Gastrocnemius medialis (tissue), 4 donors: ENCODE data around the gene B3GALT4. TPM values are rescaled to one million over a fixed set of nuclear protein-coding genes. Genes with fewer than 3 reads are reported as not detected.

Source experiments
- ATAC-seq, 2 donors: fragments of 150-250 bp; one replicate each; pipeline ENCODE4 v1.9.1; 2016
- DNase-seq, 2 donors: peaks; one replicate each; pipeline ENCODE4 v3.0.0-alpha.2; 2019
- H3K27ac ChIP-seq, 4 donors: fragments of 200-600 bp; sonication (generic); 1 replicate in 1 of 4; 2 replicates in 3 of 4; pipeline ENCODE4 v1.5.1; 2016 to 2018; ENCODE audit warnings: mild to moderate bottlenecking in 2 of 4, moderate library complexity in 1 of 4
- H3K27me3 ChIP-seq, 3 donors: fragments of 200-600 bp; sonication (generic) in 2 of 3; 1 replicate in 1 of 3; 2 replicates in 2 of 3; pipeline versions ENCODE4 v1.5.1 to v1.6.0; 2016 to 2019; ENCODE audit warnings: mild to moderate bottlenecking in 1 of 3, moderate library complexity in 1 of 3
- H3K36me3 ChIP-seq, 2 donors: fragments of 200-600 bp; sonication (generic) in 1 of 2; one replicate each; pipeline ENCODE4 v1.5.1; 2017 to 2018
- H3K4me1 ChIP-seq, 2 donors: fragments of 200-600 bp; sonication (generic) in 1 of 2; one replicate each; pipeline ENCODE4 v1.5.1; 2016 to 2017; ENCODE audit warnings: mild to moderate bottlenecking in 2 of 2
- H3K4me3 ChIP-seq, 4 donors: fragments of 200-600 bp; sonication (generic) in 3 of 4; 1 replicate in 1 of 4; 2 replicates in 3 of 4; pipeline ENCODE4 v1.5.1; 2016 to 2019; ENCODE audit warnings: mild to moderate bottlenecking in 2 of 4
- H3K9me3 ChIP-seq, 3 donors: fragments of 200-600 bp; sonication (generic) in 2 of 3; 1 replicate in 1 of 3; 2 replicates in 2 of 3; pipeline ENCODE4 v1.5.1; 2016 to 2019
- POLR2A ChIP-seq, 2 donors: fragments of 450-650 bp; IDR thresholded peaks; one replicate each; pipeline ENCODE4 v1.6.1; 2017; ENCODE audit warnings: antibody characterized with exemption in 2 of 2, mild to moderate bottlenecking in 2 of 2, moderate library complexity in 2 of 2
- in situ Hi-C, 4 donors: fragments of 200-750 bp; cut with MboI; loops; one replicate each; pipeline versions ENCODE4 v1.15.0 to v1.8.0; 2017; ENCODE audit warnings: low sequenced_read_pairs in 4 of 4
- intact Hi-C: fragments of 100-400 bp; cut with DNase I; formaldehyde crosslinking; loops from one replicate; pipeline ENCODE4 v1.15.1; 2023; ENCODE audit warnings: low total_unique reads
- total RNA-seq, 4 donors: library from RNA; depleted of rRNA; stranded (reverse); fragments of >200 nt; gene quantifications; one replicate each; pipeline versions ENCODE4 v1.1.0 to v1.2.3, GENCODE V29; 2016
- TF ChIP-seq, protein P1 (sequence below), 5 experiments: fragments of 450-650 bp in 3 of 5; fragments of 200-600 bp in 2 of 5; sonication (generic) in 2 of 5; IDR thresholded peaks in 4 of 5; conservative IDR thresholded peaks in 1 of 5; 1 replicate in 4 of 5; 2 replicates in 1 of 5; pipeline ENCODE4 v1.5.1; 2016 to 2019; ENCODE audit warnings: antibody characterized with exemption in 5 of 5, mild to moderate bottlenecking in 3 of 5, moderate library complexity in 3 of 5

The B3GALT4 gene
- total RNA-seq, 4 donors from 2014 or later = 1.0 to 2.0 (median 1.7) TPM

- peaks cover 2 to 75% of the 10 kb centered on the region in 2 donors for H3K36me3 ChIP-seq
- DNase-seq = no peak
- H3K4me3 ChIP-seq = peak overlapping the region; percentile 62 to 89 (median 66)
- in situ Hi-C loops = loop anchor here in 1 of 4 donors (25.0 kb wide), 1 partner anchor 1426 kb away; the partner anchor contains the start of gene NEU1
- peaks cover 18% of the 10 kb centered on the region in 2 donors for H3K4me1 ChIP-seq
- no peak for ATAC-seq
- intact Hi-C loops = loop anchor here (5.0 kb wide), 1 partner anchor 139 kb away; no protein-coding TSS in a partner anchor
- TF ChIP-seq, protein P1, sequence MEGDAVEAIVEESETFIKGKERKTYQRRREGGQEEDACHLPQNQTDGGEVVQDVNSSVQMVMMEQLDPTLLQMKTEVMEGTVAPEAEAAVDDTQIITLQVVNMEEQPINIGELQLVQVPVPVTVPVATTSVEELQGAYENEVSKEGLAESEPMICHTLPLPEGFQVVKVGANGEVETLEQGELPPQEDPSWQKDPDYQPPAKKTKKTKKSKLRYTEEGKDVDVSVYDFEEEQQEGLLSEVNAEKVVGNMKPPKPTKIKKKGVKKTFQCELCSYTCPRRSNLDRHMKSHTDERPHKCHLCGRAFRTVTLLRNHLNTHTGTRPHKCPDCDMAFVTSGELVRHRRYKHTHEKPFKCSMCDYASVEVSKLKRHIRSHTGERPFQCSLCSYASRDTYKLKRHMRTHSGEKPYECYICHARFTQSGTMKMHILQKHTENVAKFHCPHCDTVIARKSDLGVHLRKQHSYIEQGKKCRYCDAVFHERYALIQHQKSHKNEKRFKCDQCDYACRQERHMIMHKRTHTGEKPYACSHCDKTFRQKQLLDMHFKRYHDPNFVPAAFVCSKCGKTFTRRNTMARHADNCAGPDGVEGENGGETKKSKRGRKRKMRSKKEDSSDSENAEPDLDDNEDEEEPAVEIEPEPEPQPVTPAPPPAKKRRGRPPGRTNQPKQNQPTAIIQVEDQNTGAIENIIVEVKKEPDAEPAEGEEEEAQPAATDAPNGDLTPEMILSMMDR (IDR thresholded peaks at IDR 0.05 in 4 of 5, conservative IDR thresholded peaks at IDR 0.05 in 1 of 5) = no peak
- no peak for TF ChIP-seq POLR2A (IDR thresholded peaks at IDR 0.05)
- no peaks in the 10 kb centered on the region for H3K27me3 ChIP-seq
- H3K9me3 ChIP-seq = no peaks in the 10 kb centered on the region
- peak overlapping the region; percentile 84 to 92 (median 86) for H3K27ac ChIP-seq
Measured at GRCh38 chr6:33288141-33288920, 11.4 kb downstream of the B3GALT4 start.

GRCh38 chr6:33288921-33289783, 12.2 kb downstream of the B3GALT4 start, which contains the start of the genes PFDN6 and WDR46:
TSS of gene PFDN6 (plus strand) at chr6:33289601. CDS start at chr6:33289857, 256 bp downstream.
TSS of gene WDR46 (minus strand) at chr6:33289239. CDS start at chr6:33289170, 69 bp downstream.
- peak within 1 kb of the TSS; percentile 84 to 92 (median 86) for H3K27ac ChIP-seq
- peak within 1 kb of the TSS; percentile 62 to 89 (median 66) for H3K4me3 ChIP-seq
- in situ Hi-C loops (loop anchor here in 1 of 4 donors (25.0 kb wide), 1 partner anchor 1427 kb away; the partner anchor contains the start of gene NEU1), intact Hi-C loops (loop anchor here (1.0 to 5.0 kb wide), 5 partner anchors 9 to 138 kb away; partner anchors contain the start of genes RGL2 and RPS18)
- no peaks in the 10 kb centered on the region for H3K9me3 ChIP-seq
- ATAC-seq (peak; percentile 98 to 99), DNase-seq (peak; percentile 77 to 83)
- H3K4me1 ChIP-seq = peaks cover 18% of the 10 kb centered on the region in 2 donors
- peaks cover 2 to 77% of the 10 kb centered on the region in 2 donors for H3K36me3 ChIP-seq
- TF ChIP-seq POLR2A (IDR thresholded peaks at IDR 0.05) = peak; percentile 41 to 64
- TF ChIP-seq, protein P1 (IDR thresholded peaks at IDR 0.05 in 4 of 5, conservative IDR thresholded peaks at IDR 0.05 in 1 of 5) = no peak
- no peaks in the 10 kb centered on the region for H3K27me3 ChIP-seq

DNA sequence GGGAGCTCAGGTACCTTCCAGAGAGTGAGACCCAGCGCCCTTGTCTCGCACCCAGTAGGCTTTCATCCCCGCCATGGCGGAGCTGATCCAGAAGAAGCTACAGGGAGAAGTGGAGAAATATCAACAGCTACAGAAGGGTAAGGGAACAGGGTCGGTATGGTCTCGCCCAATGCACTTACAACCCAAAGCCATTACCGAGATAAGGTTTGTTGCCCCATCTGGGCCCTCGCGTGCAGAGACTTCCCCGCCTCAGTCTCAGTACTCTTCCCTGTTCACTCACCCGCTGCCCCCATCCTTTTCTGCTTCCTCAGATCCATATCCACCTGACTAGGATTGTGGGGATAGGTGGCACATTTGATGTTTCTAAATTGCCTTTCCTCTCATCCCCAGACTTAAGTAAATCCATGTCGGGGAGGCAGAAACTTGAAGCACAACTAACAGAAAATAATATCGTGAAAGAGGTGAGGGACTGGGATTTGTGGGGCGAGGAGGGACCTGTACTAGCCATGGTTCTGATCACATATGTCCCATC, 12.9 kb downstream of the B3GALT4 start:
- peak overlapping the region; percentile 84 to 92 (median 86) for H3K27ac ChIP-seq
- H3K9me3 ChIP-seq = no peaks in the 10 kb centered on the region
- intact Hi-C loops = loop anchor here (1.0 to 5.0 kb wide), 5 partner anchors 8 to 137 kb away; partner anchors contain the start of genes RGL2 and RPS18
- TF ChIP-seq, protein P1 (IDR thresholded peaks at IDR 0.05 in 4 of 5, conservative IDR thresholded peaks at IDR 0.05 in 1 of 5) = no peak
- no peak for TF ChIP-seq POLR2A (IDR thresholded peaks at IDR 0.05)
- H3K4me1 ChIP-seq = peaks cover 18% of the 10 kb centered on the region in 2 donors
- H3K27me3 ChIP-seq = no peaks in the 10 kb centered on the region
- peaks cover 2 to 78% of the 10 kb centered on the region in 2 donors for H3K36me3 ChIP-seq
- H3K4me3 ChIP-seq = peak overlapping the region; percentile 62 to 89 (median 66)
- in situ Hi-C loops = loop anchor here in 1 of 4 donors (25.0 kb wide), 1 partner anchor 1428 kb away; the partner anchor contains the start of gene NEU1
- ATAC-seq = peak in 1 of 2 donors; percentile 17
- no peak for DNase-seq

- no peak for TF ChIP-seq POLR2A (IDR thresholded peaks at IDR 0.05)
- TF ChIP-seq, protein P1 (IDR thresholded peaks at IDR 0.05 in 4 of 5, conservative IDR thresholded peaks at IDR 0.05 in 1 of 5) = no peak
- H3K4me3 ChIP-seq = peak overlapping the region; percentile 62 to 89 (median 66)
- in situ Hi-C loops = loop anchor here in 1 of 4 donors (25.0 kb wide), 1 partner anchor 1428 kb away; the partner anchor contains the start of gene NEU1
Measured at GRCh38 chr6:33290459-33290858, 13.5 kb downstream of the B3GALT4 start.

More at GRCh38 chr6:33290459-33290858, 13.5 kb downstream of the B3GALT4 start:
- ATAC-seq (no peak), DNase-seq (no peak)
- H3K27me3 ChIP-seq = no peaks in the 10 kb centered on the region
- peaks cover 2 to 78% of the 10 kb centered on the region in 2 donors for H3K36me3 ChIP-seq
- intact Hi-C loops = no loop called here
- H3K9me3 ChIP-seq = no peaks in the 10 kb centered on the region
- H3K27ac ChIP-seq = peak overlapping the region in 1 of 4 donors; percentile 86
- H3K4me1 ChIP-seq = peaks cover 18% of the 10 kb centered on the region in 2 donors
